SK-N-SH treated with all-trans-retinoic acid at 6 μM for 48 hours (cell line): ENCODE results near the gene TMEM144.

Experiments
- ATAC-seq: fragments of 200-7000 bp; cut with Tn5 transposase; 3 replicates; pipeline ENCODE4 v1.9.1; 2020; ENCODE audit warnings: mild to moderate bottlenecking, moderate library complexity
- ARNTL ChIP-seq: fragments of 450-650 bp; formaldehyde crosslinking; IDR thresholded peaks from 2 replicates; pipeline ENCODE4 v1.5.0; 2020; ENCODE audit warnings: low read depth, mild to moderate bottlenecking, moderate library complexity, borderline replicate concordance
- BACH2 ChIP-seq: fragments of 250-450 bp; sonication (Bioruptor Pico); IDR thresholded peaks from 2 replicates; pipeline ENCODE4 v1.9.0; 2021; ENCODE audit warnings: mild to moderate bottlenecking, borderline replicate concordance
- CREB5 ChIP-seq: fragments of 250-450 bp; sonication (Bioruptor Pico); IDR thresholded peaks from 2 replicates; pipeline ENCODE4 v1.5.1; 2020; ENCODE audit warnings: low read depth, mild to moderate bottlenecking, moderate library complexity
- CSDC2 ChIP-seq: fragments of 250-450 bp; sonication (Bioruptor Pico); IDR thresholded peaks from 2 replicates; pipeline ENCODE4 v1.5.0; 2020; ENCODE audit warnings: mild to moderate bottlenecking, moderate library complexity
- GLIS3 ChIP-seq: fragments of 250-450 bp; sonication (Bioruptor Pico); IDR thresholded peaks from 2 replicates; pipeline ENCODE4 v1.5.0; 2020; ENCODE audit warnings: mild to moderate bottlenecking, moderate library complexity
- OSR1 ChIP-seq: fragments of 250-450 bp; sonication (Bioruptor Pico); IDR thresholded peaks from 2 replicates; pipeline ENCODE4 v1.8.0; 2022; ENCODE audit warnings: moderate library complexity, mild to moderate bottlenecking, inconsistent platforms
- PATZ1 ChIP-seq: fragments of 250-450 bp; sonication (Bioruptor Pico); IDR thresholded peaks from 2 replicates; pipeline ENCODE4 v1.8.0; 2020; ENCODE audit warnings: mild to moderate bottlenecking, moderate library complexity, borderline replicate concordance
- POU6F1 ChIP-seq: fragments of 250-450 bp; sonication (Bioruptor Pico); IDR thresholded peaks from 2 replicates; pipeline ENCODE4 v1.8.0; 2021; ENCODE audit warnings: low read depth, mild to moderate bottlenecking, moderate library complexity, borderline replicate concordance
- RARB ChIP-seq: fragments of 250-450 bp; sonication (Bioruptor Pico); IDR thresholded peaks from 2 replicates; pipeline ENCODE4 v1.8.0; 2021; ENCODE audit warnings: mild to moderate bottlenecking, moderate library complexity
- SNAI2 ChIP-seq: fragments of 250-450 bp; sonication (Bioruptor Pico); IDR thresholded peaks from 2 replicates; pipeline ENCODE4 v1.5.0; 2020; ENCODE audit warnings: mild to moderate bottlenecking, moderate library complexity
- TCF4 ChIP-seq: fragments of 250-450 bp; sonication (Bioruptor Pico); IDR thresholded peaks from 2 replicates; pipeline ENCODE4 v1.8.0; 2021; ENCODE audit warnings: mild to moderate bottlenecking, moderate library complexity, borderline replicate concordance
- TSHZ2 ChIP-seq: fragments of 250-450 bp; sonication (Bioruptor Pico); IDR thresholded peaks from 2 replicates; pipeline ENCODE4 v1.5.0; 2020; ENCODE audit warnings: mild to moderate bottlenecking, moderate library complexity
- ZC3H10 ChIP-seq: fragments of 250-450 bp; sonication (Bioruptor Pico); IDR thresholded peaks from 2 replicates; pipeline ENCODE4 v1.5.1; 2021; ENCODE audit warnings: mild to moderate bottlenecking, moderate library complexity
- ZNF565 ChIP-seq: fragments of 450-650 bp; formaldehyde crosslinking; conservative IDR thresholded peaks from 2 replicates; pipeline ENCODE4 v1.5.0; 2020; ENCODE audit warnings: low read depth, mild to moderate bottlenecking, moderate library complexity
- ZNF70 ChIP-seq: fragments of 450-650 bp; formaldehyde crosslinking; IDR thresholded peaks from 2 replicates; pipeline ENCODE4 v1.5.0; 2020; ENCODE audit warnings: mild to moderate bottlenecking, moderate library complexity
- ZNF8 ChIP-seq: fragments of 450-650 bp; formaldehyde crosslinking; IDR thresholded peaks from 2 replicates; pipeline ENCODE4 v1.5.0; 2020; ENCODE audit warnings: mild to moderate bottlenecking, moderate library complexity
- TF ChIP-seq, protein P1 (sequence below): fragments of 250-450 bp; sonication (Bioruptor Pico); IDR thresholded peaks from 2 replicates; pipeline ENCODE4 v1.5.1; 2021; ENCODE audit warnings: mild to moderate bottlenecking, moderate library complexity

Gene TMEM144

GRCh38 chr4:158166701-158167100, 43.6 kb upstream of the TMEM144 start:
- no peak for TF ChIP-seq TSHZ2
- TF ChIP-seq ARNTL (CRISPR knock-in tag): no peak
- TF ChIP-seq RARB (CRISPR knock-in tag): no peak
- TF ChIP-seq ZNF70 (CRISPR knock-in tag): no peak
- TF ChIP-seq BACH2 (CRISPR knock-in tag): no peak
- TF ChIP-seq, protein P1, sequence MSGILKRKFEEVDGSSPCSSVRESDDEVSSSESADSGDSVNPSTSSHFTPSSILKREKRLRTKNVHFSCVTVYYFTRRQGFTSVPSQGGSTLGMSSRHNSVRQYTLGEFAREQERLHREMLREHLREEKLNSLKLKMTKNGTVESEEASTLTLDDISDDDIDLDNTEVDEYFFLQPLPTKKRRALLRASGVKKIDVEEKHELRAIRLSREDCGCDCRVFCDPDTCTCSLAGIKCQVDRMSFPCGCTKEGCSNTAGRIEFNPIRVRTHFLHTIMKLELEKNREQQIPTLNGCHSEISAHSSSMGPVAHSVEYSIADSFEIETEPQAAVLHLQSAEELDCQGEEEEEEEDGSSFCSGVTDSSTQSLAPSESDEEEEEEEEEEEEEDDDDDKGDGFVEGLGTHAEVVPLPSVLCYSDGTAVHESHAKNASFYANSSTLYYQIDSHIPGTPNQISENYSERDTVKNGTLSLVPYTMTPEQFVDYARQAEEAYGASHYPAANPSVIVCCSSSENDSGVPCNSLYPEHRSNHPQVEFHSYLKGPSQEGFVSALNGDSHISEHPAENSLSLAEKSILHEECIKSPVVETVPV (CRISPR knock-in tag): no peak
- no peak for TF ChIP-seq SNAI2
- no peak for TF ChIP-seq ZC3H10 (CRISPR knock-in tag)
- TF ChIP-seq CREB5: no peak
- no peak for TF ChIP-seq GLIS3 (CRISPR knock-in tag)
- TF ChIP-seq CSDC2 (CRISPR knock-in tag): no peak
- TF ChIP-seq ZNF565: no peak
- TF ChIP-seq PATZ1 (CRISPR knock-in tag): no peak
- TF ChIP-seq OSR1 (CRISPR knock-in tag): no peak
- ATAC-seq: no peak

GRCh38 chr4:158168606-158169005, 41.7 kb upstream of the TMEM144 start:
- TF ChIP-seq GLIS3 (CRISPR knock-in tag): no peak
- TF ChIP-seq RARB (CRISPR knock-in tag): no peak
- TF ChIP-seq SNAI2: no peak
- no peak for TF ChIP-seq CREB5
- no peak for TF ChIP-seq POU6F1
- TF ChIP-seq TSHZ2: no peak
- no peak for TF ChIP-seq ZNF70 (CRISPR knock-in tag)
- no peak for TF ChIP-seq ZNF565
- no peak for ATAC-seq

GRCh38 chr4:158169506-158169905, 40.8 kb upstream of the TMEM144 start:
- no peak for ATAC-seq
- TF ChIP-seq TCF4 (CRISPR knock-in tag) (no peak), ZNF8 (CRISPR knock-in tag) (no peak), BACH2 (CRISPR knock-in tag) (no peak), ARNTL (CRISPR knock-in tag) (no peak)
- TF ChIP-seq, all 23 proteins: peak for 0
